H1 (cell line): Measurements from ENCODE around the gene F11. TPM values are rescaled to one million over a fixed set of nuclear protein-coding genes. Genes with fewer than 3 reads are reported as not detected.

Experiments
- CTCF ChIA-PET: fragments of 300-600 bp; sonication (Branson Sonifier 250); formaldehyde crosslinking; loops from one replicate; lab custom pipeline; 2021; ENCODE audit not compliant: partially characterized antibody; lab: Charles Lee
- POLR2A ChIA-PET: fragments of 300-600 bp; sonication (Branson Sonifier 250); formaldehyde crosslinking; loops from one replicate; lab custom pipeline; 2021; ENCODE audit warnings: inconsistent platforms; ENCODE audit not compliant: partially characterized antibody; lab: Charles Lee
- DNase-seq, 2 experiments: peaks; one replicate each; pipeline versions ENCODE4 v3.0.0 to v3.0.0-alpha.2; 2010 to 2022; ENCODE audit warnings: low spot score in 2 of 2, low read depth in 1 of 2, mixed read lengths in 1 of 2
- FAIRE-seq: peaks from 2 replicates; lab custom pipeline; 2011; peaks lifted over from hg19 to GRCh38; lab: Jason Lieb, UNC
- H2AFZ ChIP-seq: 2 replicates; pipeline ENCODE4 v1.8.1; 2012; ENCODE audit warnings: low read length, inconsistent platforms
- H2AK5ac ChIP-seq: 2 replicates; pipeline ENCODE4 v1.6.1; 2013; ENCODE audit warnings: low read depth, low read length
- H2BK120ac ChIP-seq: replicated peaks from 2 replicates; pipeline ENCODE3; 2013; ENCODE audit warnings: low read depth, low read length, inconsistent platforms
- H2BK12ac ChIP-seq: 2 replicates; pipeline ENCODE4 v1.6.1; 2013; ENCODE audit warnings: low read depth, low read length
- H2BK15ac ChIP-seq: 2 replicates; pipeline ENCODE4 v1.6.1; 2013; ENCODE audit warnings: low read length
- H2BK20ac ChIP-seq: 2 replicates; pipeline ENCODE4 v1.6.1; 2013; ENCODE audit warnings: low read length
- H2BK5ac ChIP-seq: 2 replicates; pipeline ENCODE4 v1.6.1; 2013; ENCODE audit warnings: low read depth, low read length
- H3K14ac ChIP-seq: 2 replicates; pipeline ENCODE4 v1.6.1; 2013; ENCODE audit warnings: inconsistent platforms; ENCODE audit not compliant: insufficient read length
- H3K18ac ChIP-seq: 2 replicates; pipeline ENCODE4 v1.6.1; 2013; ENCODE audit warnings: low read length; ENCODE audit errors: extremely low read depth
- H3K23ac ChIP-seq: 2 replicates; pipeline ENCODE4 v1.6.1; 2013; ENCODE audit warnings: inconsistent platforms; ENCODE audit not compliant: insufficient read length
- H3K23me2 ChIP-seq: 2 replicates; pipeline ENCODE4 v1.6.1; 2013; ENCODE audit warnings: low read depth, low read length
- H3K27ac ChIP-seq: 2 replicates; pipeline ENCODE4 v1.6.1; 2011; ENCODE audit warnings: low read depth, low read length, inconsistent platforms
- H3K27me3 ChIP-seq, 4 experiments: replicated peaks in 1 of 4; 1 replicate in 1 of 4; 2 replicates in 3 of 4; pipeline versions ENCODE4 v1.6.1 to v1.8.1; 2011 to 2013; ENCODE audit warnings: low read length in 3 of 4, mild to moderate bottlenecking in 3 of 4, inconsistent platforms in 2 of 4, mixed read lengths in 2 of 4, moderate library complexity in 1 of 4; ENCODE audit not compliant: control insufficient read depth in 3 of 4, insufficient read depth in 3 of 4; ENCODE audit errors: extremely low read depth in 1 of 4
- H3K36me3 ChIP-seq, 4 experiments: 2 replicates each; pipeline versions ENCODE4 v1.6.1 to v1.8.1; 2011 to 2013; ENCODE audit warnings: mild to moderate bottlenecking in 4 of 4, low read length in 3 of 4, moderate library complexity in 2 of 4, control low read depth in 1 of 4, inconsistent platforms in 1 of 4; ENCODE audit not compliant: insufficient read depth in 4 of 4, control insufficient read depth in 2 of 4
- H3K4ac ChIP-seq: replicated peaks from 2 replicates; pipeline ENCODE3; 2013; ENCODE audit warnings: low read length, low read depth, mixed read lengths, inconsistent platforms; ENCODE audit not compliant: insufficient read length
- H3K4me1 ChIP-seq, 4 experiments: replicated peaks in 1 of 4; 1 replicate in 1 of 4; 2 replicates in 3 of 4; pipeline versions ENCODE4 v1.6.1 to v1.8.1; 2011 to 2013; ENCODE audit warnings: low read length in 3 of 4, inconsistent platforms in 2 of 4, mixed read lengths in 1 of 4; ENCODE audit not compliant: insufficient read depth in 4 of 4, control insufficient read depth in 3 of 4
- H3K4me2 ChIP-seq, 2 experiments: 2 replicates each; pipeline versions ENCODE4 v1.6.1 to v1.8.1; 2011 to 2013; ENCODE audit warnings: low read depth in 2 of 2, low read length in 2 of 2, control low read depth in 1 of 2, inconsistent platforms in 1 of 2, mild to moderate bottlenecking in 1 of 2; ENCODE audit not compliant: insufficient read depth in 1 of 2
- H3K4me3 ChIP-seq, 4 experiments: fragments of 200-600, 300-600 bp in 1 of 4; sonication (generic), shearing (Covaris generic), sonication (Bioruptor Twin) in 1 of 4; 2 replicates each; pipeline versions ENCODE4 v1.5.1 to v1.8.1; 2011 to 2016; ENCODE audit warnings: low read length in 4 of 4, low read depth in 3 of 4, control low read depth in 2 of 4, inconsistent platforms in 2 of 4, mild to moderate bottlenecking in 2 of 4, mixed read lengths in 1 of 4, moderate library complexity in 1 of 4; ENCODE audit not compliant: insufficient read depth in 2 of 4; ENCODE audit errors: extremely low read depth in 1 of 4
- H3K56ac ChIP-seq: replicated peaks from 2 replicates; pipeline ENCODE3; 2013; ENCODE audit warnings: low read depth, mild to moderate bottlenecking, mixed read lengths, low read length, inconsistent platforms; ENCODE audit not compliant: insufficient read length
- H3K79me1 ChIP-seq: 2 replicates; pipeline ENCODE4 v1.6.1; 2013; ENCODE audit warnings: low read depth, low read length, control low read depth
- H3K79me2 ChIP-seq, 2 experiments: 2 replicates each; pipeline versions ENCODE4 v1.6.1 to v1.8.1; 2012 to 2013; ENCODE audit warnings: low read length in 2 of 2, mild to moderate bottlenecking in 2 of 2, inconsistent platforms in 1 of 2; ENCODE audit not compliant: insufficient read depth in 2 of 2, control insufficient read depth in 1 of 2
- H3K9ac ChIP-seq, 4 experiments: replicated peaks in 1 of 4; 1 replicate in 1 of 4; 2 replicates in 3 of 4; pipeline versions ENCODE4 v1.6.1 to v1.8.1; 2011 to 2013; ENCODE audit warnings: low read depth in 3 of 4, low read length in 3 of 4, control low read depth in 2 of 4, mild to moderate bottlenecking in 2 of 4, moderate library complexity in 2 of 4, inconsistent platforms in 1 of 4; ENCODE audit errors: extremely low read depth in 1 of 4
- H3K9me3 ChIP-seq, 2 experiments: 2 replicates each; pipeline versions ENCODE4 v1.6.1 to v1.8.1; 2012 to 2013; ENCODE audit warnings: mild to moderate bottlenecking in 2 of 2, moderate library complexity in 2 of 2, control low read depth in 1 of 2, inconsistent platforms in 1 of 2, low read depth in 1 of 2, low read length in 1 of 2, mixed read lengths in 1 of 2; ENCODE audit not compliant: insufficient read depth in 2 of 2
- H4K20me1 ChIP-seq, 2 experiments: replicated peaks in 1 of 2; 2 replicates each; pipeline versions ENCODE3 to v1.8.1; 2011 to 2013; ENCODE audit warnings: inconsistent platforms in 2 of 2, low read length in 2 of 2, mild to moderate bottlenecking in 1 of 2; ENCODE audit not compliant: insufficient read depth in 2 of 2, control insufficient read depth in 1 of 2
- H4K5ac ChIP-seq: 2 replicates; pipeline ENCODE4 v1.6.1; 2013; ENCODE audit warnings: low read length, low read depth, mixed read lengths, inconsistent platforms; ENCODE audit not compliant: insufficient read length
- H4K8ac ChIP-seq: 2 replicates; pipeline ENCODE4 v1.8.0; 2013; ENCODE audit warnings: mild to moderate bottlenecking, moderate library complexity, low read length, inconsistent platforms; ENCODE audit not compliant: insufficient read depth; ENCODE audit errors: extremely low read depth
- H4K91ac ChIP-seq: replicated peaks from 2 replicates; pipeline ENCODE3; 2013; ENCODE audit warnings: low read length, mixed read lengths, inconsistent platforms; ENCODE audit not compliant: insufficient read length
- CHD2 ChIP-seq: IDR thresholded peaks from 2 replicates; pipeline ENCODE4 v1.6.1; 2012; ENCODE audit warnings: low read length, improper control_type of control experiment
- EP300 ChIP-seq, 2 experiments: IDR thresholded peaks; 1 replicate in 1 of 2; 2 replicates in 1 of 2; pipeline ENCODE4 v1.6.1; 2011 to 2012; ENCODE audit warnings: low read depth in 2 of 2, low read length in 2 of 2, mild to moderate bottlenecking in 2 of 2, borderline replicate concordance in 1 of 2, inconsistent platforms in 1 of 2, moderate library complexity in 1 of 2
- HDAC2 ChIP-seq, 2 experiments: fragments of 300-600 bp in 1 of 2; sonication (generic) in 1 of 2; IDR thresholded peaks; 2 replicates each; pipeline ENCODE4 v1.6.1; 2011 to 2012; ENCODE audit warnings: low read depth in 2 of 2, low read length in 2 of 2, mild to moderate bottlenecking in 2 of 2, moderate library complexity in 2 of 2, borderline replicate concordance in 1 of 2, inconsistent platforms in 1 of 2
- JUN ChIP-seq: IDR thresholded peaks from 2 replicates; pipeline ENCODE4 v1.6.1; 2011; ENCODE audit warnings: low read depth, mild to moderate bottlenecking, improper control_type of control experiment, low read length
- MAX ChIP-seq: IDR thresholded peaks from 2 replicates; pipeline ENCODE4 v1.6.1; 2012; ENCODE audit warnings: inconsistent platforms
- NANOG ChIP-seq: IDR thresholded peaks from 2 replicates; pipeline ENCODE4 v1.6.1; 2011; ENCODE audit warnings: low read length, low read depth, mild to moderate bottlenecking, inconsistent platforms; ENCODE audit not compliant: insufficient read depth, poor library complexity, severe bottlenecking
- POU5F1 ChIP-seq: IDR thresholded peaks from 2 replicates; pipeline ENCODE4 v1.6.1; 2011; ENCODE audit warnings: low read depth, mild to moderate bottlenecking, low read length, moderate library complexity
- SIX5 ChIP-seq: IDR thresholded peaks from 2 replicates; pipeline ENCODE4 v1.6.1; 2011; ENCODE audit warnings: mild to moderate bottlenecking, low read depth, low read length
- TCF12 ChIP-seq: IDR thresholded peaks from 2 replicates; pipeline ENCODE4 v1.6.1; 2011; ENCODE audit warnings: low read depth, mild to moderate bottlenecking, low read length
- USF2 ChIP-seq: IDR thresholded peaks from 2 replicates; pipeline ENCODE4 v1.6.1; 2011; ENCODE audit warnings: low read length, improper control_type of control experiment
- WGBS, 2 experiments: shearing (Covaris generic) in 1 of 2; methylation state at CpG; one replicate each; pipeline versions ENCODE4 v1.1.6 to v1.1.7; 2013 to 2015; ENCODE audit warnings: low lambda C conversion rate in 2 of 2, mixed read lengths in 2 of 2, inconsistent platforms in 1 of 2, low coverage in 1 of 2, missing lambda C conversion rate in 1 of 2; ENCODE audit not compliant: insufficient replicate concordance in 2 of 2, insufficient coverage in 1 of 2, insufficient read length in 1 of 2; ENCODE audit errors: extremely low coverage in 1 of 2, missing lambda C conversion rate in 1 of 2; 5-methylcytosine and 5-hydroxymethylcytosine counted together
- polyA plus RNA-seq, 7 experiments: library from polyadenylated mRNA; depleted of rRNA in 3 of 7; stranded (reverse) in 5 of 7; unstranded in 2 of 7; fragments of >200 nt in 5 of 7; fragments of 200-250 nt in 2 of 7; gene quantifications; 1 replicate in 5 of 7; 2 replicates in 1 of 7; 4 replicates in 1 of 7; pipeline versions ENCODE4 v1.2.1 to v1.2.3, GENCODE V29; 2011 to 2013; ENCODE audit warnings: missing spikeins in 2 of 7, mixed read lengths in 2 of 7
- total RNA-seq: library from RNA; stranded (reverse); fragmentation: NEBNext Ultra II Directional; extraction: Animal tissue kit (Norgen Biotek cat#: 25700); gene quantifications from 2 replicates; pipeline ENCODE4 v1.2.1, GENCODE V29; 2021

Gene F11
- total and polyA plus RNA-seq, 2 of the 8 experiments (the other 6 are each of a cell fraction or from before 2014, with no cell fraction given): 0.27 to 0.99 TPM

GRCh38 chr4:186258216-186258811 is 7.7 kb upstream of the F11 start:
- CTCF ChIA-PET: no interaction called here
- H4K20me1 ChIP-seq: no peaks in the 10 kb centered on the region
- TF ChIP-seq EP300 (IDR thresholded peaks at IDR 0.05; ENCODE audit: borderline replicate concordance in 1 of 2, low read depth in 2 of 2, low read length in 2 of 2): no peak
- TF ChIP-seq TCF12: no peak
- no peak for TF ChIP-seq SIX5
- no peak for TF ChIP-seq HDAC2 (IDR thresholded peaks at IDR 0.05; ENCODE audit: borderline replicate concordance in 1 of 2, low read depth in 2 of 2, low read length in 2 of 2)
- TF ChIP-seq NANOG: no peak
- no peak for TF ChIP-seq JUN
- no peak for TF ChIP-seq USF2
- no peak for TF ChIP-seq MAX
- TF ChIP-seq POU5F1: no peak
- TF ChIP-seq CHD2: no peak

More at GRCh38 chr4:186258216-186258811, 7.7 kb upstream of the F11 start:
- no peak for DNase-seq
- Histone ChIP-seq H3K23me2 (no peaks in the 10 kb centered on the region; the same call in 1 of the 2 replicates), H3K4ac (no peak overlapping the region), H4K5ac (no peak overlapping the region), H3K18ac (no peak overlapping the region), H3K9me3 (peaks cover 0 to 7% of the 10 kb centered on the region in 2 experiments; a peak in 2 of 4 replicates), H3K9ac (no peak overlapping the region), H2BK15ac (no peak overlapping the region), H3K27ac (no peak overlapping the region), H3K23ac (no peak overlapping the region), H2AFZ (no peak overlapping the region), H3K56ac (no peak overlapping the region), H3K4me1 (peaks cover 0 to 3% (median 1%) of the 10 kb centered on the region in 4 experiments; a peak in 3 of 7 replicates), H3K14ac (no peak overlapping the region), H4K91ac (no peak overlapping the region), H3K36me3 (peaks cover 0 to 41% (median 19%) of the 10 kb centered on the region in 4 experiments; a peak in 7 of 8 replicates), H3K79me2 (no peaks in the 10 kb centered on the region), H3K27me3 (no peaks in the 10 kb centered on the region), H2BK20ac (0 out of 2 replicates have a peak overlapping the region, but pooled peaks have one; percentile 41), H3K4me2 (no peak overlapping the region), H2BK120ac (no peak overlapping the region), H2BK5ac (no peak overlapping the region), H3K4me3 (no peak overlapping the region), H4K8ac (peak overlapping the region; percentile 57), H3K79me1 (no peaks in the 10 kb centered on the region), H2AK5ac (0 out of 2 replicates have a peak overlapping the region, but pooled peaks have one; percentile 39), H2BK12ac (0 out of 2 replicates have a peak overlapping the region, but pooled peaks have one; percentile 39)
- no peak for FAIRE-seq
- POLR2A ChIA-PET: interaction anchor here (0.9 to 1.4 kb wide), 5 partner anchors 8 to 69 kb away, joined by 3 to 6 read pairs (median 3); no protein-coding TSS in a partner anchor
- 96% methylated on average over 12 of the region's 12 CpGs; no CpG with 5 or more reads in 1 of the 2 experiments for WGBS, 2 experiments
